A673 (cell line): Measurements from ENCODE around the gene LIMK1. TPM values are rescaled to one million over a fixed set of nuclear protein-coding genes. Genes with fewer than 3 reads are reported as not detected.

Source experiments
- BruUV-seq: library from RNA; stranded (reverse); fragments of 400-500 nt; replicated peaks from 2 replicates; lab custom pipeline; 2021; lab: Mats Ljungman, UMichigan
- CTCF ChIA-PET: fragments of 300-600 bp; sonication (Branson Sonifier 250); formaldehyde crosslinking; loops from one replicate; lab custom pipeline; 2022; ENCODE audit warnings: antibody characterized with exemption; lab: Charles Lee
- POLR2A ChIA-PET: fragments of 300-600 bp; sonication (Branson Sonifier 250); formaldehyde crosslinking; loops from one replicate; lab custom pipeline; 2022; ENCODE audit warnings: antibody characterized with exemption; ENCODE audit not compliant: low non-redundant PET; lab: Charles Lee
- DNase-seq: peaks from one replicate; pipeline ENCODE4 v3.0.0-alpha.2; 2015; ENCODE audit warnings: low spot score
- H3K27ac ChIP-seq: fragments of 200-600 bp; sonication (generic); 2 replicates; pipeline ENCODE4 v1.5.1; 2016; ENCODE audit warnings: mixed run types, low read depth, mild to moderate bottlenecking, mixed read lengths, antibody characterized with exemption, low read length; ENCODE audit not compliant: poor library complexity, severe bottlenecking
- H3K27me3 ChIP-seq: fragments of 200-600 bp; sonication (generic); replicated peaks from 2 replicates; pipeline ENCODE4 v1.6.1; 2017; ENCODE audit warnings: mixed run types, low read depth, mild to moderate bottlenecking, mixed read lengths, antibody characterized with exemption, low read length; ENCODE audit not compliant: insufficient read depth, poor library complexity
- H3K36me3 ChIP-seq: fragments of 200-600 bp; sonication (generic); 2 replicates; pipeline ENCODE4 v1.6.1; 2016; ENCODE audit warnings: mixed run types, mild to moderate bottlenecking, mixed read lengths, antibody characterized with exemption, low read length; ENCODE audit not compliant: insufficient read depth, poor library complexity, severe bottlenecking
- H3K4me1 ChIP-seq: fragments of 200-600 bp; sonication (generic); 2 replicates; pipeline ENCODE4 v1.6.1; 2017; ENCODE audit warnings: mixed run types, mild to moderate bottlenecking, mixed read lengths, antibody characterized with exemption, low read length; ENCODE audit not compliant: insufficient read depth, poor library complexity, severe bottlenecking
- H3K4me3 ChIP-seq: fragments of 200-600 bp; sonication (generic); 2 replicates; pipeline ENCODE4 v1.5.1; 2016; ENCODE audit warnings: low read depth, mixed run types, mild to moderate bottlenecking, mixed read lengths, low read length; ENCODE audit not compliant: poor library complexity, severe bottlenecking
- H3K9me3 ChIP-seq: fragments of 200-600 bp; sonication (generic); 2 replicates; pipeline ENCODE4 v1.6.1; 2016; ENCODE audit warnings: mixed run types, low read depth, mild to moderate bottlenecking, mixed read lengths, antibody characterized with exemption, low read length; ENCODE audit not compliant: poor library complexity, severe bottlenecking
- EZH2 ChIP-seq: fragments of 200-600 bp; sonication (generic); IDR thresholded peaks from 2 replicates; pipeline ENCODE4 v1.6.1; 2017; ENCODE audit warnings: borderline replicate concordance, low read depth, mild to moderate bottlenecking, mixed read lengths, antibody characterized with exemption, low read length; ENCODE audit not compliant: poor library complexity, severe bottlenecking
- intact Hi-C: fragments of 100-400 bp; cut with micrococcal nuclease; formaldehyde crosslinking; loops from one replicate; pipeline ENCODE4 v1.10.0; 2022; ENCODE audit not compliant: unreplicated experiment
- total RNA-seq: library from RNA; stranded (reverse); gene quantifications from 2 replicates; pipeline ENCODE4 v1.2.3, GENCODE V29; 2021
- TF ChIP-seq, protein P1 (sequence below): fragments of 300-800, 200-600 bp; sonication (generic); conservative IDR thresholded peaks from 2 replicates; pipeline ENCODE4 v1.5.1; 2017; ENCODE audit warnings: low read depth, mild to moderate bottlenecking, antibody characterized with exemption, low read length, moderate library complexity, mixed read lengths

Gene LIMK1
- total RNA-seq, 1 experiment from 2014 or later = 59.3 TPM

GRCh38 chr7:74101061-74101681, 17.6 kb downstream of the LIMK1 start:
- no peak overlapping the region for H3K4me3 ChIP-seq
- intact Hi-C loops = no loop called here
- no peaks in the 10 kb centered on the region for H3K9me3 ChIP-seq
- no peak for DNase-seq
- no TSS peak for BruUV-seq
- no peak overlapping the region for H3K27ac ChIP-seq
- H3K4me1 ChIP-seq = no peaks in the 10 kb centered on the region
- CTCF ChIA-PET = no interaction called here
- POLR2A ChIA-PET = no interaction called here
- H3K27me3 ChIP-seq = no peaks in the 10 kb centered on the region
- TF ChIP-seq, protein P1, sequence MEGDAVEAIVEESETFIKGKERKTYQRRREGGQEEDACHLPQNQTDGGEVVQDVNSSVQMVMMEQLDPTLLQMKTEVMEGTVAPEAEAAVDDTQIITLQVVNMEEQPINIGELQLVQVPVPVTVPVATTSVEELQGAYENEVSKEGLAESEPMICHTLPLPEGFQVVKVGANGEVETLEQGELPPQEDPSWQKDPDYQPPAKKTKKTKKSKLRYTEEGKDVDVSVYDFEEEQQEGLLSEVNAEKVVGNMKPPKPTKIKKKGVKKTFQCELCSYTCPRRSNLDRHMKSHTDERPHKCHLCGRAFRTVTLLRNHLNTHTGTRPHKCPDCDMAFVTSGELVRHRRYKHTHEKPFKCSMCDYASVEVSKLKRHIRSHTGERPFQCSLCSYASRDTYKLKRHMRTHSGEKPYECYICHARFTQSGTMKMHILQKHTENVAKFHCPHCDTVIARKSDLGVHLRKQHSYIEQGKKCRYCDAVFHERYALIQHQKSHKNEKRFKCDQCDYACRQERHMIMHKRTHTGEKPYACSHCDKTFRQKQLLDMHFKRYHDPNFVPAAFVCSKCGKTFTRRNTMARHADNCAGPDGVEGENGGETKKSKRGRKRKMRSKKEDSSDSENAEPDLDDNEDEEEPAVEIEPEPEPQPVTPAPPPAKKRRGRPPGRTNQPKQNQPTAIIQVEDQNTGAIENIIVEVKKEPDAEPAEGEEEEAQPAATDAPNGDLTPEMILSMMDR = no peak
- TF ChIP-seq EZH2 = no peak
- peaks cover 40% of the 10 kb centered on the region for H3K36me3 ChIP-seq

DNA sequence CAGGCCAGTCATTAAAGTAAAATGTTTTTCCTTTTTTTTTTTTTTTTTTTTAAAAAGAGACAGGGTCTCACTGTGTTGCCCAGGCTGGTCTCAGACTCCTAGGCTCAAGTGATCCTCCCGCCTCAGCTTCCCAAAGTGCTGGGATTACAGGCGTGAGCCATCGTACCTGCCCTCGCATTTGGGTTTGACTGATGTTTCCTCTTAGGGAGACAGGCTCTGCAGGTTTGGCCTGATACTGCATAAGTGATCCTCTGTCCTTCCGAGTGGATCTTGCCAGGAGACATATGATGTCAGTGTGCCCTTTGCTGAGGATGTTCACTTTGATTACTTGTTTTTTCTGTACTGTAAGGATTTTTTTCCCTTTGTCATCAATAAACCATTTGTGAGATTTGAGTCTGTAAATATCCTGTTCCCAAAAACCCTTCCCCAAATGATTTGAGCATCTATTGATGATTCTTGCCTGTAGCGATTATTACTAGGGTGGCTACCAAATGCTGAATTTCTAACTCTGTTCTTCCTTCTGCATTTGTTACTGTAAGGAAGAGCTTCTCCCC, 19.7 kb downstream of the LIMK1 start:
- H3K27me3 ChIP-seq = no peaks in the 10 kb centered on the region
- ChIA-PET POLR2A (no interaction called here), CTCF (no interaction called here)
- intact Hi-C loops = no loop called here
- no peak overlapping the region for H3K4me3 ChIP-seq
- DNase-seq = no peak
- H3K9me3 ChIP-seq = no peaks in the 10 kb centered on the region
- TF ChIP-seq, protein P1 = no peak
- no peak for TF ChIP-seq EZH2
- BruUV-seq = no TSS peak
- H3K4me1 ChIP-seq = no peaks in the 10 kb centered on the region
- no peak overlapping the region for H3K27ac ChIP-seq
- peaks cover 39% of the 10 kb centered on the region for H3K36me3 ChIP-seq

GRCh38 chr7:74104702-74105101, 21.1 kb downstream of the LIMK1 start:
- no TSS peak for BruUV-seq
- Histone ChIP-seq H3K9me3 (no peaks in the 10 kb centered on the region), H3K4me1 (no peaks in the 10 kb centered on the region), H3K27me3 (no peaks in the 10 kb centered on the region), H3K27ac (no peak overlapping the region), H3K4me3 (no peak overlapping the region), H3K36me3 (peaks cover 33% of the 10 kb centered on the region)
- DNase-seq = no peak
- intact Hi-C loops = no loop called here
- POLR2A ChIA-PET = no interaction called here
- no peak for TF ChIP-seq EZH2
- TF ChIP-seq, protein P1 = no peak
- CTCF ChIA-PET = no interaction called here
